GM12878 (cell line): Measurements from ENCODE around the gene COX19. TPM values are rescaled to one million over a fixed set of nuclear protein-coding genes. Genes with fewer than 3 reads are reported as not detected.

ENCODE experiments used
- ATAC-seq: fragments of 200-7000 bp; cut with Tn5 transposase; 3 replicates; pipeline ENCODE4 v1.9.1; 2020; ENCODE audit warnings: mild to moderate bottlenecking, moderate library complexity
- BruUV-seq: library from RNA; stranded (reverse); fragments of 400-500 nt; replicated peaks from 2 replicates; lab custom pipeline; 2021; lab: Mats Ljungman, UMichigan
- CTCF ChIA-PET: fragments of 300-600 bp; sonication (Branson Sonifier 250); formaldehyde crosslinking; extraction: SDS; loops from one replicate; lab custom pipeline; 2021; ENCODE audit warnings: inconsistent platforms; lab: Yijun Ruan, JAX
- POLR2A ChIA-PET: fragments of 350-600 bp; formaldehyde crosslinking; extraction: SDS; loops from one replicate; lab custom pipeline; 2021; ENCODE audit warnings: inconsistent platforms; lab: Charles Lee
- RAD21 ChIA-PET: fragments of 300-600 bp; sonication (Branson Sonifier 250); formaldehyde crosslinking; loops from one replicate; lab custom pipeline; 2023; ENCODE audit warnings: antibody characterized with exemption; ENCODE audit not compliant: unreplicated experiment; lab: Charles Lee
- SMC1A ChIA-PET: fragments of 300-600 bp; sonication (Branson Sonifier 250); formaldehyde crosslinking; loops from one replicate; lab custom pipeline; 2023; ENCODE audit not compliant: unreplicated experiment, uncharacterized antibody; lab: Charles Lee
- DNase-seq: peaks from one replicate; pipeline ENCODE4 v3.0.0-alpha.2; 2011; ENCODE audit warnings: low read depth, low spot score
- FAIRE-seq: peaks from 3 replicates; lab custom pipeline; 2011; peaks lifted over from hg19 to GRCh38; lab: Jason Lieb, UNC
- H2AFZ ChIP-seq: 2 replicates; pipeline ENCODE4 v1.6.0; 2011; ENCODE audit warnings: low read depth, low read length, control low read depth; ENCODE audit not compliant: control insufficient read depth
- H3K27ac ChIP-seq: 2 replicates; pipeline ENCODE4 v1.5.1; 2011; ENCODE audit warnings: control low read depth; ENCODE audit not compliant: control insufficient read depth, insufficient read depth
- H3K27me3 ChIP-seq, 2 experiments: replicated peaks in 1 of 2; 2 replicates each; pipeline versions ENCODE4 v1.6.0 to v1.6.1; 2011; ENCODE audit warnings: low read length in 1 of 2; ENCODE audit not compliant: control insufficient read depth in 2 of 2, insufficient read depth in 2 of 2
- H3K36me3 ChIP-seq, 2 experiments: 2 replicates each; pipeline ENCODE4 v1.5.1; 2011; ENCODE audit warnings: low read length in 1 of 2; ENCODE audit not compliant: control insufficient read depth in 2 of 2, insufficient read depth in 2 of 2
- H3K4me1 ChIP-seq: 2 replicates; pipeline ENCODE4 v1.6.1; 2011; ENCODE audit warnings: mild to moderate bottlenecking, low read length, moderate library complexity, mixed read lengths; ENCODE audit not compliant: control insufficient read depth, insufficient read depth
- H3K4me2 ChIP-seq: 2 replicates; pipeline ENCODE4 v1.6.0; 2011; ENCODE audit warnings: control low read depth; ENCODE audit not compliant: control insufficient read depth, insufficient read depth
- H3K4me3 ChIP-seq: fragments of 200-600 bp; sonication (generic); 2 replicates; pipeline ENCODE4 v1.5.1; 2016
- H3K79me2 ChIP-seq: 2 replicates; pipeline ENCODE4 v1.6.0; 2011; ENCODE audit warnings: low read length; ENCODE audit not compliant: control insufficient read depth, insufficient read depth
- H3K9ac ChIP-seq: 2 replicates; pipeline ENCODE4 v1.8.0; 2011; ENCODE audit warnings: low read length, control low read depth, mixed read lengths; ENCODE audit not compliant: control insufficient read depth, insufficient read depth
- H3K9me3 ChIP-seq: replicated peaks from 3 replicates; pipeline ENCODE4 v1.5.1; 2011; ENCODE audit warnings: mild to moderate bottlenecking, low read length; ENCODE audit not compliant: control insufficient read depth, insufficient read depth
- H4K20me1 ChIP-seq: 2 replicates; pipeline ENCODE4 v1.6.0; 2011; ENCODE audit not compliant: control insufficient read depth, insufficient read depth
- CHD4 ChIP-seq: fragments of 200-600 bp; sonication (generic); IDR thresholded peaks from 2 replicates; pipeline ENCODE4 v1.6.1; 2016; ENCODE audit warnings: mild to moderate bottlenecking
- DPF2 ChIP-seq: fragments of 450-650 bp; IDR thresholded peaks from 2 replicates; pipeline ENCODE4 v1.6.1; 2017; ENCODE audit warnings: mild to moderate bottlenecking
- HCFC1 ChIP-seq: fragments of 150-350 bp; IDR thresholded peaks from 2 replicates; pipeline ENCODE4 v1.6.1; 2014; ENCODE audit warnings: low read length
- KAT2A ChIP-seq: conservative IDR thresholded peaks from 2 replicates; pipeline ENCODE4 v1.6.1; 2011; ENCODE audit warnings: low read depth, low read length; ENCODE audit not compliant: control insufficient read depth
- MXI1 ChIP-seq: fragments of 150-350 bp; IDR thresholded peaks from 2 replicates; pipeline ENCODE4 v1.6.1; 2011; ENCODE audit warnings: low read depth, mild to moderate bottlenecking, inconsistent platforms, low read length, improper control_type of control experiment
- REST ChIP-seq: IDR thresholded peaks from 2 replicates; pipeline ENCODE4 v1.6.1; 2012; ENCODE audit warnings: mild to moderate bottlenecking, low read depth, low read length
- TCF12 ChIP-seq: IDR thresholded peaks from 2 replicates; pipeline ENCODE4 v1.6.1; 2011; ENCODE audit warnings: low read depth, mild to moderate bottlenecking, low read length
- WGBS: methylation state at CpG from one replicate; pipeline ENCODE4 v1.1.6; 2016; ENCODE audit warnings: low lambda C conversion rate; ENCODE audit not compliant: insufficient replicate concordance, insufficient coverage; ENCODE audit errors: missing lambda C conversion rate; 5-methylcytosine and 5-hydroxymethylcytosine counted together
- in situ Hi-C: fragments of 300-500 bp; cut with MboI; formaldehyde crosslinking; loops from 9 replicates; pipeline ENCODE4 v1.14.3; 2018; ENCODE audit warnings: mixed read lengths
- intact Hi-C: fragments of 100-400 bp; cut with micrococcal nuclease; formaldehyde crosslinking; loops from one replicate; pipeline ENCODE4 v1.14.2; 2022; ENCODE audit not compliant: unreplicated experiment
- polyA plus RNA-seq, 11 experiments: library from polyadenylated mRNA; depleted of rRNA in 4 of 11; unstranded in 6 of 11; stranded (reverse) in 5 of 11; fragments of >200 nt; fragmentation: Nextera tagmentation in 4 of 11; fragmentation: Illumina TruSeq in 1 of 11; extraction: Ambion mirVana in 4 of 11; extraction: Trizol in 1 of 11; gene quantifications; 1 replicate in 1 of 11; 2 replicates in 10 of 11; pipeline versions ENCODE4 v1.2.1 to v1.2.3, GENCODE V29; 2011 to 2016; ENCODE audit warnings: inconsistent platforms in 2 of 11, missing spikeins in 2 of 11, low read depth in 1 of 11
- total RNA-seq, 4 experiments: library from RNA; depleted of rRNA in 3 of 4; stranded (reverse); fragments of >200 nt in 3 of 4; fragmentation: Illumina TruSeq in 1 of 4; extraction: Trizol in 1 of 4; gene quantifications; 2 replicates each; pipeline versions ENCODE4 v1.2.1 to v1.2.3, GENCODE V29; 2013 to 2021
- TF ChIP-seq, protein P1 (sequence below): fragments of 450-650 bp; IDR thresholded peaks from 2 replicates; pipeline ENCODE4 v1.6.1; 2014; ENCODE audit warnings: mild to moderate bottlenecking
- TF ChIP-seq, protein P2 (sequence below): fragments of 450-650 bp; IDR thresholded peaks from 2 replicates; pipeline ENCODE4 v1.6.1; 2017; ENCODE audit warnings: borderline replicate concordance

The COX19 gene
- total and polyA plus RNA-seq, 10 of the 15 experiments (the other 5 are each of a cell fraction or from before 2014, with no cell fraction given), result 3.7 to 17.9 (median 10.8) TPM

DNA sequence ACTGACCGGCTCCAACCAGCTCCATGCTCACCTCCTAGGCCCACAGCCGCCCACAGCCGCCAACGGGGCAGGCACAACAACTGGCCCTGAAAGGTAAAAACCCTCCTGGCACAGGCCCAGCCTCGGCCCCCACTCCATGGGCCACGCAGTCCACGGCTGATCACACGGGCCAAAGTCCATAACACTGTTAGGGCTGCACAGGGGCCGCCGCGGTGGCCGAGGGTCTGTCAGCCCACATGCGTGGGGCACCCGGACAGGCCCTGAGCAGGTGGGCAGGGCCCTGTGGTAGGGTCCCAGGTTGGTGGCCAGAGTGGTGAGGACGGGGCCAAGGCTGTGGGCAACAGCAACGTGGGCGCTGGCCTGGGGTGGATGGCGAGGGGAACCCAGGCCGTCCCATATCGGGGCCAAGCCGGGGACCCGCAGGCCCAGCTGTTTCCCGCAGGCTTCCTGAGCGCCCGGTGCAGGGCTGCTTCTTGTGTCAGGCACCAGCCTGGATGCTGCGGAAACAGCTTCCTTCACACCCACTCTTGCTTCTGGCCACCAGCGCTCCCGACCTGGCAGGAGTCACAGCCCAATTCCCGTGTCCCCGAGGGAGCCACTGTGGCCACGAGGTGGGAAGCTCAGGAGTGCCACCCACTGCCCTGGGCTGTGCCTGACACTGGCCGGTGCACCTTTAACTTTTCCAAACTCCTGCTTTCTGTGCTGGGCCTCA, 36.8 kb upstream of the COX19 start:
- in situ Hi-C loops (no loop called here), intact Hi-C loops (no loop called here)
- Histone ChIP-seq H3K79me2 (peaks cover 2% of the 10 kb centered on the region; the same call in 1 of the 2 replicates), H3K4me3 (no peak overlapping the region), H4K20me1 (no peaks in the 10 kb centered on the region), H3K9me3 (no peaks in the 10 kb centered on the region), H3K27ac (no peak overlapping the region), H3K36me3 (peaks cover 4 to 17% of the 10 kb centered on the region in 2 experiments; a peak in 3 of 4 replicates), H3K9ac (no peak overlapping the region), H3K4me1 (no peaks in the 10 kb centered on the region), H2AFZ (no peak overlapping the region), H3K27me3 (no peaks in the 10 kb centered on the region), H3K4me2 (no peak overlapping the region)
- POLR2A ChIA-PET, result no interaction called here
- no peak for ATAC-seq
- CTCF ChIA-PET, result interaction anchor here (1.0 kb wide), 1 partner anchor 54 kb away, joined by 4 read pairs; no protein-coding TSS in a partner anchor
- 68% methylated on average over 32 of the region's 32 CpGs for WGBS
- BruUV-seq, result no TSS peak
- no peak for DNase-seq
- FAIRE-seq, result no peak
- TF ChIP-seq KAT2A, result no peak
- no peak for TF ChIP-seq REST
- no peak for TF ChIP-seq MXI1
- TF ChIP-seq, protein P1, sequence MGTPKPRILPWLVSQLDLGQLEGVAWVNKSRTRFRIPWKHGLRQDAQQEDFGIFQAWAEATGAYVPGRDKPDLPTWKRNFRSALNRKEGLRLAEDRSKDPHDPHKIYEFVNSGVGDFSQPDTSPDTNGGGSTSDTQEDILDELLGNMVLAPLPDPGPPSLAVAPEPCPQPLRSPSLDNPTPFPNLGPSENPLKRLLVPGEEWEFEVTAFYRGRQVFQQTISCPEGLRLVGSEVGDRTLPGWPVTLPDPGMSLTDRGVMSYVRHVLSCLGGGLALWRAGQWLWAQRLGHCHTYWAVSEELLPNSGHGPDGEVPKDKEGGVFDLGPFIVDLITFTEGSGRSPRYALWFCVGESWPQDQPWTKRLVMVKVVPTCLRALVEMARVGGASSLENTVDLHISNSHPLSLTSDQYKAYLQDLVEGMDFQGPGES, result no peak
- TF ChIP-seq, protein P2, sequence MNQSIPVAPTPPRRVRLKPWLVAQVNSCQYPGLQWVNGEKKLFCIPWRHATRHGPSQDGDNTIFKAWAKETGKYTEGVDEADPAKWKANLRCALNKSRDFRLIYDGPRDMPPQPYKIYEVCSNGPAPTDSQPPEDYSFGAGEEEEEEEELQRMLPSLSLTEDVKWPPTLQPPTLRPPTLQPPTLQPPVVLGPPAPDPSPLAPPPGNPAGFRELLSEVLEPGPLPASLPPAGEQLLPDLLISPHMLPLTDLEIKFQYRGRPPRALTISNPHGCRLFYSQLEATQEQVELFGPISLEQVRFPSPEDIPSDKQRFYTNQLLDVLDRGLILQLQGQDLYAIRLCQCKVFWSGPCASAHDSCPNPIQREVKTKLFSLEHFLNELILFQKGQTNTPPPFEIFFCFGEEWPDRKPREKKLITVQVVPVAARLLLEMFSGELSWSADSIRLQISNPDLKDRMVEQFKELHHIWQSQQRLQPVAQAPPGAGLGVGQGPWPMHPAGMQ, result no peak
- TF ChIP-seq CHD4, result no peak
- no peak for TF ChIP-seq HCFC1
- no peak for TF ChIP-seq DPF2
- no peak for TF ChIP-seq TCF12
- RAD21 ChIA-PET, result interaction anchor here (1.1 kb wide), 1 partner anchor 53 kb away, joined by 3 read pairs; no protein-coding TSS in a partner anchor
- SMC1A ChIA-PET, result interaction anchor here (1.3 kb wide), 1 partner anchor 74 kb away, joined by 3 read pairs; no protein-coding TSS in a partner anchor
